SU-DHL-6 (cell line): ENCODE results near the gene PPARG.

ENCODE experiments used
- H2AFZ ChIP-seq: fragments of 200-600 bp; sonication (generic); 2 replicates; pipeline ENCODE4 v1.6.1; 2014; ENCODE audit warnings: low read depth, mild to moderate bottlenecking, moderate library complexity, mixed read lengths, antibody characterized with exemption, low read length; ENCODE audit not compliant: severe bottlenecking
- H3F3A ChIP-seq: fragments of 200-600 bp; shearing (Covaris generic); 2 replicates; pipeline ENCODE4 v1.6.0; 2016; ENCODE audit warnings: antibody characterized with exemption, mild to moderate bottlenecking; ENCODE audit not compliant: insufficient read depth
- H3K27ac ChIP-seq: fragments of 200-600 bp; sonication (generic); 2 replicates; pipeline ENCODE4 v1.5.1; 2016; ENCODE audit warnings: low read depth, mild to moderate bottlenecking, low read length, moderate library complexity, mixed read lengths
- H3K27me3 ChIP-seq: fragments of 200-600 bp; sonication (generic), shearing (Covaris generic); 2 replicates; pipeline ENCODE4 v1.6.0; 2014; ENCODE audit warnings: mild to moderate bottlenecking, low read length
- H3K36me3 ChIP-seq: fragments of 200-600 bp; sonication (generic); 2 replicates; pipeline ENCODE4 v1.6.1; 2014; ENCODE audit warnings: mild to moderate bottlenecking, low read length, mixed read lengths
- H3K4me2 ChIP-seq: fragments of 300-600, 200-600 bp; shearing (Covaris generic), sonication (generic); 2 replicates; pipeline ENCODE4 v1.6.0; 2014; ENCODE audit warnings: low read length, low read depth, mild to moderate bottlenecking; ENCODE audit not compliant: poor library complexity, severe bottlenecking
- H3K4me3 ChIP-seq: fragments of 200-600 bp; sonication (generic); 2 replicates; pipeline ENCODE4 v1.5.1; 2014; ENCODE audit warnings: antibody characterized with exemption, low read length, mild to moderate bottlenecking, mixed read lengths; ENCODE audit not compliant: insufficient read depth, poor library complexity, severe bottlenecking
- H3K79me2 ChIP-seq: fragments of 200-600 bp; sonication (generic); 2 replicates; pipeline ENCODE4 v1.6.1; 2014; ENCODE audit warnings: mild to moderate bottlenecking, low read length, moderate library complexity; ENCODE audit not compliant: insufficient read depth
- H3K9ac ChIP-seq: fragments of 200-600 bp; sonication (generic); 2 replicates; pipeline ENCODE4 v1.7.0; 2014; ENCODE audit warnings: mild to moderate bottlenecking, low read length
- H3K9me2 ChIP-seq: fragments of 200-600 bp; sonication (generic); replicated peaks from 2 replicates; pipeline ENCODE4 v1.6.1; 2014; ENCODE audit warnings: low read length; ENCODE audit not compliant: insufficient read depth
- H3K9me3 ChIP-seq: fragments of 200-600 bp; sonication (generic); 2 replicates; pipeline ENCODE4 v1.6.1; 2014; ENCODE audit warnings: low read length, mixed read lengths; ENCODE audit not compliant: insufficient read depth
- H4K20me1 ChIP-seq: fragments of 200-600 bp; sonication (generic); 2 replicates; pipeline ENCODE4 v1.6.1; 2014; ENCODE audit warnings: low read depth, mild to moderate bottlenecking, antibody characterized with exemption, low read length, moderate library complexity, mixed read lengths
- EZH2phosphoT487 ChIP-seq: fragments of 200-600 bp; sonication (generic), shearing (Covaris generic); conservative IDR thresholded peaks from 2 replicates; pipeline ENCODE4 v1.6.1; 2018; ENCODE audit warnings: mild to moderate bottlenecking, antibody characterized with exemption, low read length, moderate library complexity, mixed read lengths
- TF ChIP-seq, protein P1 (sequence below): fragments of 200-600 bp; sonication (generic); IDR thresholded peaks from one replicate; pipeline ENCODE4 v1.5.1; 2017; ENCODE audit warnings: antibody characterized with exemption, mild to moderate bottlenecking, low read length, moderate library complexity; ENCODE audit not compliant: insufficient read depth, poor library complexity, severe bottlenecking

The PPARG gene

DNA sequence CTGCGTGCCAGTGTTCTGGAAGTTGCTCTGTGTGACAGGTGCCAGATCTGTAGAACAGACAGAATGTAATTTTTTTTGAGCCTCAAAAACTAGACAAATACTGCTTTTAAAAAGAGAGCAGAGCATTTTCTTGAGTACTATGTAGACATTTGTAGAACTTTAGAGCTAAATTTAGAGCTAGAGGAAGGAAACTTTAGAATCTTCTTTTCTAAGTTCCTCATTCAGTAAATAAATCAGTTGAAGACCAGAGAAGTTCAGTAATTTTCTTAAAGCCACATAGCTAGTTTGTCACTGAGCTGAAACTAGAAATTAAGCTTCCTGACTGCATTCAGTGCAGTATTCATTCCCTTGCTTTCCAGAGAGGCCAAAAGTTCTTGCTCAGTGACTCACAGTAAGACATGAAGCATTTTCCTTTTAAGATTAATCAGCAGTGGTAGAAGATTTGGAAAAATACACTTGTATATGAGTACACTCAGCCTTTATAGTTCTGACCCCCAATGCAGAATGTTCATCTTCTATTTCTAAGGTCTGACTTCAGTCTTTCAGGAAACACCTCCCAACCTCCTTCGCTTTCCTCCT, 111.8 kb downstream of the PPARG start:
- H3K9me3 ChIP-seq: no peaks in the 10 kb centered on the region
- no peaks in the 10 kb centered on the region for H3F3A ChIP-seq
- H3K4me3 ChIP-seq: no peak overlapping the region
- TF ChIP-seq EZH2phosphoT487: no peak
- TF ChIP-seq, protein P1, sequence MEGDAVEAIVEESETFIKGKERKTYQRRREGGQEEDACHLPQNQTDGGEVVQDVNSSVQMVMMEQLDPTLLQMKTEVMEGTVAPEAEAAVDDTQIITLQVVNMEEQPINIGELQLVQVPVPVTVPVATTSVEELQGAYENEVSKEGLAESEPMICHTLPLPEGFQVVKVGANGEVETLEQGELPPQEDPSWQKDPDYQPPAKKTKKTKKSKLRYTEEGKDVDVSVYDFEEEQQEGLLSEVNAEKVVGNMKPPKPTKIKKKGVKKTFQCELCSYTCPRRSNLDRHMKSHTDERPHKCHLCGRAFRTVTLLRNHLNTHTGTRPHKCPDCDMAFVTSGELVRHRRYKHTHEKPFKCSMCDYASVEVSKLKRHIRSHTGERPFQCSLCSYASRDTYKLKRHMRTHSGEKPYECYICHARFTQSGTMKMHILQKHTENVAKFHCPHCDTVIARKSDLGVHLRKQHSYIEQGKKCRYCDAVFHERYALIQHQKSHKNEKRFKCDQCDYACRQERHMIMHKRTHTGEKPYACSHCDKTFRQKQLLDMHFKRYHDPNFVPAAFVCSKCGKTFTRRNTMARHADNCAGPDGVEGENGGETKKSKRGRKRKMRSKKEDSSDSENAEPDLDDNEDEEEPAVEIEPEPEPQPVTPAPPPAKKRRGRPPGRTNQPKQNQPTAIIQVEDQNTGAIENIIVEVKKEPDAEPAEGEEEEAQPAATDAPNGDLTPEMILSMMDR: no peak
- H3K9me2 ChIP-seq: no peaks in the 10 kb centered on the region
- H3K4me2 ChIP-seq: no peak overlapping the region
- H3K27me3 ChIP-seq: no peaks in the 10 kb centered on the region
- no peak overlapping the region for H3K9ac ChIP-seq
- H4K20me1 ChIP-seq: no peaks in the 10 kb centered on the region
- no peaks in the 10 kb centered on the region for H3K36me3 ChIP-seq
- no peak overlapping the region for H3K27ac ChIP-seq
- no peaks in the 10 kb centered on the region for H3K79me2 ChIP-seq
- H2AFZ ChIP-seq: no peak overlapping the region

DNA sequence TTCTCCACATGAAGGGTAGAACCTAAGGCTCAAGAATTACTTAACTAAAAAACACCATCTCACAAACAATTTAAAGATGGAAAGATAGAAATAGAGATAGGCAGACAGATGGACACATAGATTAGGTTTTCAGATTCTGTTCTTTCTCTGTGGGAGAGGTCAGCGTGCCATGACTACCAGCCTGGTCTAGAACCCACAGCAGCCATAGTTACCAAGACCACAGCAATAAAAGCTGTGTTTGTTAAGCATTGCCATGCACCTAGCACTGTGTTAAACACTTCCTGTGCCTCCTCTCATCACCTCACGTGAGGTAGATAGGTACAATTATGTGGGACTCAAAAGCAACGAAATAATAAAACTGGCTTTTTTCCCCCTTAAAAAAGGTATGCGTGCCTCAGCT, 112.3 kb downstream of the PPARG start:
- no peak for TF ChIP-seq EZH2phosphoT487
- TF ChIP-seq, protein P1: no peak
- H3K4me3 ChIP-seq: no peak overlapping the region
- H4K20me1 ChIP-seq: no peaks in the 10 kb centered on the region
- H3K27me3 ChIP-seq: no peaks in the 10 kb centered on the region
- no peak overlapping the region for H3K9ac ChIP-seq
- no peaks in the 10 kb centered on the region for H3K9me3 ChIP-seq
- no peak overlapping the region for H3K4me2 ChIP-seq
- no peaks in the 10 kb centered on the region for H3F3A ChIP-seq
- no peak overlapping the region for H3K27ac ChIP-seq
- H3K9me2 ChIP-seq: no peaks in the 10 kb centered on the region
- no peak overlapping the region for H2AFZ ChIP-seq
- no peaks in the 10 kb centered on the region for H3K36me3 ChIP-seq
- no peaks in the 10 kb centered on the region for H3K79me2 ChIP-seq

DNA sequence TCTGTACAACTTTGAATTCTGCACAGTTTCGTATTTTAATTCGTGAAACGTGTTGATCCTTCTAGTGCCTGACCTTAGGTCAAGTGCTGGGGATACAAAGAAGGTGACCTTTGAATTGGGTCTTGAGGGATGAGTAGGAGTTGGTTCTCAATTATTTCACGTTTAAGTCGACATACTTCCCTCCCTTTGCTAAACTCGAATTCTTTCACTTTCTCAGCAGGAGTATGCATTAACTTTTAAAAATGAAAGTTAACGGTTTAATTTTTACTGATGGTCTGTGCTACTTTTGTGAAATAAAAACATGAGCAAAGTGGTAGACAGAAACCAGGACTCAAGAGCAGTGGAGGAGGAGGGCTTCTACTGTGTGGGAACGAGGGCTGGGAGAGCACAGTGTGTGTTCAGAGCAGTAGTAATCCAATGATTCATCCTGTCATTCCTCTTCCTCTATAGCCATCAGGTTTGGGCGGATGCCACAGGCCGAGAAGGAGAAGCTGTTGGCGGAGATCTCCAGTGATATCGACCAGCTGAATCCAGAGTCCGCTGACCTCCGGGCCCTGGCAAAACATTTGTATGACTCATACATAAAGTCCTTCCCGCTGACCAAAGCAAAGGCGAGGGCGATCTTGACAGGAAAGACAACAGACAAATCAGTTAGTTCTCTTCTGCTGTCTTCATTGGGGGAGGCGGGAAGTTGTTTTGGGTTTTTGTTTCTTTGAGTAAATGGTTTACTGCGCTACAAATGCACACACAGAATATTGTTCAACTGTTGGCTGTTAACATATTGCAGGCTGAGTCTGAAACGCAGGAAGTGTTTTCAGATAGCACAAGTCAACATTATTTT, 116.8 kb downstream of the PPARG start:
- no peak overlapping the region for H3K27ac ChIP-seq
- no peaks in the 10 kb centered on the region for H3K9me3 ChIP-seq
- H3F3A ChIP-seq: no peaks in the 10 kb centered on the region
- H3K4me3 ChIP-seq: no peak overlapping the region
- no peak overlapping the region for H3K4me2 ChIP-seq
- no peaks in the 10 kb centered on the region for H3K27me3 ChIP-seq
- no peak overlapping the region for H3K9ac ChIP-seq
- no peaks in the 10 kb centered on the region for H3K79me2 ChIP-seq
- H4K20me1 ChIP-seq: no peaks in the 10 kb centered on the region
- no peak overlapping the region for H2AFZ ChIP-seq
- H3K9me2 ChIP-seq: no peaks in the 10 kb centered on the region
- TF ChIP-seq, protein P1: no peak
- TF ChIP-seq EZH2phosphoT487: no peak
- no peaks in the 10 kb centered on the region for H3K36me3 ChIP-seq
